H1 (cell line): Measurements from ENCODE around the gene THBS1. TPM values are rescaled to one million over a fixed set of nuclear protein-coding genes. Genes with fewer than 3 reads are reported as not detected.

ENCODE experiments used
- CTCF ChIA-PET: fragments of 300-600 bp; sonication (Branson Sonifier 250); formaldehyde crosslinking; loops from one replicate; lab custom pipeline; 2021; ENCODE audit not compliant: partially characterized antibody; lab: Charles Lee
- POLR2A ChIA-PET: fragments of 300-600 bp; sonication (Branson Sonifier 250); formaldehyde crosslinking; loops from one replicate; lab custom pipeline; 2021; ENCODE audit warnings: inconsistent platforms; ENCODE audit not compliant: partially characterized antibody; lab: Charles Lee
- DNase-seq, 2 experiments: peaks; one replicate each; pipeline versions ENCODE4 v3.0.0 to v3.0.0-alpha.2; 2010 to 2022; ENCODE audit warnings: low spot score in 2 of 2, low read depth in 1 of 2, mixed read lengths in 1 of 2
- FAIRE-seq: peaks from 2 replicates; lab custom pipeline; 2011; peaks lifted over from hg19 to GRCh38; lab: Jason Lieb, UNC
- H2AFZ ChIP-seq: 2 replicates; pipeline ENCODE4 v1.8.1; 2012; ENCODE audit warnings: low read length, inconsistent platforms
- H2AK5ac ChIP-seq: 2 replicates; pipeline ENCODE4 v1.6.1; 2013; ENCODE audit warnings: low read depth, low read length
- H2BK120ac ChIP-seq: replicated peaks from 2 replicates; pipeline ENCODE3; 2013; ENCODE audit warnings: low read depth, low read length, inconsistent platforms
- H2BK12ac ChIP-seq: 2 replicates; pipeline ENCODE4 v1.6.1; 2013; ENCODE audit warnings: low read depth, low read length
- H2BK15ac ChIP-seq: 2 replicates; pipeline ENCODE4 v1.6.1; 2013; ENCODE audit warnings: low read length
- H2BK20ac ChIP-seq: 2 replicates; pipeline ENCODE4 v1.6.1; 2013; ENCODE audit warnings: low read length
- H2BK5ac ChIP-seq: 2 replicates; pipeline ENCODE4 v1.6.1; 2013; ENCODE audit warnings: low read depth, low read length
- H3K14ac ChIP-seq: 2 replicates; pipeline ENCODE4 v1.6.1; 2013; ENCODE audit warnings: inconsistent platforms; ENCODE audit not compliant: insufficient read length
- H3K18ac ChIP-seq: 2 replicates; pipeline ENCODE4 v1.6.1; 2013; ENCODE audit warnings: low read length; ENCODE audit errors: extremely low read depth
- H3K23ac ChIP-seq: 2 replicates; pipeline ENCODE4 v1.6.1; 2013; ENCODE audit warnings: inconsistent platforms; ENCODE audit not compliant: insufficient read length
- H3K23me2 ChIP-seq: 2 replicates; pipeline ENCODE4 v1.6.1; 2013; ENCODE audit warnings: low read depth, low read length
- H3K27ac ChIP-seq: 2 replicates; pipeline ENCODE4 v1.6.1; 2011; ENCODE audit warnings: low read depth, low read length, inconsistent platforms
- H3K27me3 ChIP-seq, 4 experiments: replicated peaks in 1 of 4; 1 replicate in 1 of 4; 2 replicates in 3 of 4; pipeline versions ENCODE4 v1.6.1 to v1.8.1; 2011 to 2013; ENCODE audit warnings: low read length in 3 of 4, mild to moderate bottlenecking in 3 of 4, inconsistent platforms in 2 of 4, mixed read lengths in 2 of 4, moderate library complexity in 1 of 4; ENCODE audit not compliant: control insufficient read depth in 3 of 4, insufficient read depth in 3 of 4; ENCODE audit errors: extremely low read depth in 1 of 4
- H3K36me3 ChIP-seq, 4 experiments: 2 replicates each; pipeline versions ENCODE4 v1.6.1 to v1.8.1; 2011 to 2013; ENCODE audit warnings: mild to moderate bottlenecking in 4 of 4, low read length in 3 of 4, moderate library complexity in 2 of 4, control low read depth in 1 of 4, inconsistent platforms in 1 of 4; ENCODE audit not compliant: insufficient read depth in 4 of 4, control insufficient read depth in 2 of 4
- H3K4ac ChIP-seq: replicated peaks from 2 replicates; pipeline ENCODE3; 2013; ENCODE audit warnings: low read length, low read depth, mixed read lengths, inconsistent platforms; ENCODE audit not compliant: insufficient read length
- H3K4me1 ChIP-seq, 4 experiments: replicated peaks in 1 of 4; 1 replicate in 1 of 4; 2 replicates in 3 of 4; pipeline versions ENCODE4 v1.6.1 to v1.8.1; 2011 to 2013; ENCODE audit warnings: low read length in 3 of 4, inconsistent platforms in 2 of 4, mixed read lengths in 1 of 4; ENCODE audit not compliant: insufficient read depth in 4 of 4, control insufficient read depth in 3 of 4
- H3K4me2 ChIP-seq, 2 experiments: 2 replicates each; pipeline versions ENCODE4 v1.6.1 to v1.8.1; 2011 to 2013; ENCODE audit warnings: low read depth in 2 of 2, low read length in 2 of 2, control low read depth in 1 of 2, inconsistent platforms in 1 of 2, mild to moderate bottlenecking in 1 of 2; ENCODE audit not compliant: insufficient read depth in 1 of 2
- H3K4me3 ChIP-seq, 4 experiments: fragments of 200-600, 300-600 bp in 1 of 4; sonication (generic), shearing (Covaris generic), sonication (Bioruptor Twin) in 1 of 4; 2 replicates each; pipeline versions ENCODE4 v1.5.1 to v1.8.1; 2011 to 2016; ENCODE audit warnings: low read length in 4 of 4, low read depth in 3 of 4, control low read depth in 2 of 4, inconsistent platforms in 2 of 4, mild to moderate bottlenecking in 2 of 4, mixed read lengths in 1 of 4, moderate library complexity in 1 of 4; ENCODE audit not compliant: insufficient read depth in 2 of 4; ENCODE audit errors: extremely low read depth in 1 of 4
- H3K56ac ChIP-seq: replicated peaks from 2 replicates; pipeline ENCODE3; 2013; ENCODE audit warnings: low read depth, mild to moderate bottlenecking, mixed read lengths, low read length, inconsistent platforms; ENCODE audit not compliant: insufficient read length
- H3K79me1 ChIP-seq: 2 replicates; pipeline ENCODE4 v1.6.1; 2013; ENCODE audit warnings: low read depth, low read length, control low read depth
- H3K79me2 ChIP-seq, 2 experiments: 2 replicates each; pipeline versions ENCODE4 v1.6.1 to v1.8.1; 2012 to 2013; ENCODE audit warnings: low read length in 2 of 2, mild to moderate bottlenecking in 2 of 2, inconsistent platforms in 1 of 2; ENCODE audit not compliant: insufficient read depth in 2 of 2, control insufficient read depth in 1 of 2
- H3K9ac ChIP-seq, 4 experiments: replicated peaks in 1 of 4; 1 replicate in 1 of 4; 2 replicates in 3 of 4; pipeline versions ENCODE4 v1.6.1 to v1.8.1; 2011 to 2013; ENCODE audit warnings: low read depth in 3 of 4, low read length in 3 of 4, control low read depth in 2 of 4, mild to moderate bottlenecking in 2 of 4, moderate library complexity in 2 of 4, inconsistent platforms in 1 of 4; ENCODE audit errors: extremely low read depth in 1 of 4
- H3K9me3 ChIP-seq, 2 experiments: 2 replicates each; pipeline versions ENCODE4 v1.6.1 to v1.8.1; 2012 to 2013; ENCODE audit warnings: mild to moderate bottlenecking in 2 of 2, moderate library complexity in 2 of 2, control low read depth in 1 of 2, inconsistent platforms in 1 of 2, low read depth in 1 of 2, low read length in 1 of 2, mixed read lengths in 1 of 2; ENCODE audit not compliant: insufficient read depth in 2 of 2
- H4K20me1 ChIP-seq, 2 experiments: replicated peaks in 1 of 2; 2 replicates each; pipeline versions ENCODE3 to v1.8.1; 2011 to 2013; ENCODE audit warnings: inconsistent platforms in 2 of 2, low read length in 2 of 2, mild to moderate bottlenecking in 1 of 2; ENCODE audit not compliant: insufficient read depth in 2 of 2, control insufficient read depth in 1 of 2
- H4K5ac ChIP-seq: 2 replicates; pipeline ENCODE4 v1.6.1; 2013; ENCODE audit warnings: low read length, low read depth, mixed read lengths, inconsistent platforms; ENCODE audit not compliant: insufficient read length
- H4K8ac ChIP-seq: 2 replicates; pipeline ENCODE4 v1.8.0; 2013; ENCODE audit warnings: mild to moderate bottlenecking, moderate library complexity, low read length, inconsistent platforms; ENCODE audit not compliant: insufficient read depth; ENCODE audit errors: extremely low read depth
- H4K91ac ChIP-seq: replicated peaks from 2 replicates; pipeline ENCODE3; 2013; ENCODE audit warnings: low read length, mixed read lengths, inconsistent platforms; ENCODE audit not compliant: insufficient read length
- CTCF ChIP-seq, 3 experiments: IDR thresholded peaks; 1 replicate in 2 of 3; 2 replicates in 1 of 3; pipeline versions ENCODE4 v1.5.1 to v1.6.1; 2011; ENCODE audit warnings: low read length in 3 of 3, mild to moderate bottlenecking in 3 of 3, inconsistent platforms in 2 of 3, low read depth in 1 of 3, moderate library complexity in 1 of 3; ENCODE audit not compliant: insufficient read depth in 1 of 3; ENCODE audit errors: control extremely low read depth in 1 of 3
- HDAC6 ChIP-seq: IDR thresholded peaks from one replicate; pipeline ENCODE4 v1.7.1; 2012; ENCODE audit warnings: low read depth, mild to moderate bottlenecking, inconsistent platforms, low read length, moderate library complexity
- RAD21 ChIP-seq, 2 experiments: IDR thresholded peaks in 1 of 2; conservative IDR thresholded peaks in 1 of 2; 2 replicates each; pipeline ENCODE4 v1.6.1; 2011; ENCODE audit warnings: low read depth in 2 of 2, low read length in 2 of 2, improper control_type of control experiment in 1 of 2, inconsistent platforms in 1 of 2, mild to moderate bottlenecking in 1 of 2, moderate library complexity in 1 of 2
- WGBS, 2 experiments: shearing (Covaris generic) in 1 of 2; methylation state at CpG; one replicate each; pipeline versions ENCODE4 v1.1.6 to v1.1.7; 2013 to 2015; ENCODE audit warnings: low lambda C conversion rate in 2 of 2, mixed read lengths in 2 of 2, inconsistent platforms in 1 of 2, low coverage in 1 of 2, missing lambda C conversion rate in 1 of 2; ENCODE audit not compliant: insufficient replicate concordance in 2 of 2, insufficient coverage in 1 of 2, insufficient read length in 1 of 2; ENCODE audit errors: extremely low coverage in 1 of 2, missing lambda C conversion rate in 1 of 2; 5-methylcytosine and 5-hydroxymethylcytosine counted together
- polyA plus RNA-seq, 7 experiments: library from polyadenylated mRNA; depleted of rRNA in 3 of 7; stranded (reverse) in 5 of 7; unstranded in 2 of 7; fragments of >200 nt in 5 of 7; fragments of 200-250 nt in 2 of 7; gene quantifications; 1 replicate in 5 of 7; 2 replicates in 1 of 7; 4 replicates in 1 of 7; pipeline versions ENCODE4 v1.2.1 to v1.2.3, GENCODE V29; 2011 to 2013; ENCODE audit warnings: missing spikeins in 2 of 7, mixed read lengths in 2 of 7
- total RNA-seq: library from RNA; stranded (reverse); fragmentation: NEBNext Ultra II Directional; extraction: Animal tissue kit (Norgen Biotek cat#: 25700); gene quantifications from 2 replicates; pipeline ENCODE4 v1.2.1, GENCODE V29; 2021

Gene THBS1
- total and polyA plus RNA-seq, 2 of the 8 experiments (the other 6 are each of a cell fraction or from before 2014, with no cell fraction given) = 10.3 to 63.3 TPM

- Histone ChIP-seq H3K27me3 (peaks cover 0 to 5% (median 0%) of the 10 kb centered on the region in 4 experiments; a peak in 2 of 7 replicates), H2BK120ac (no peak overlapping the region), H2BK15ac (no peak overlapping the region), H3K36me3 (peaks cover 11 to 15% (median 12%) of the 10 kb centered on the region in 4 experiments; a peak in 7 of 8 replicates), H3K23me2 (peaks cover 10% of the 10 kb centered on the region), H3K4me3 (peak overlapping the region in 1 of 4 experiments; percentile 81; a peak in 1 of 8 replicates), H4K8ac (no peak overlapping the region), H4K5ac (no peak overlapping the region), H3K9me3 (no peaks in the 10 kb centered on the region), H3K9ac (0 out of 7 replicates have a peak overlapping the region, but pooled peaks of 1 of the 4 experiments have one; percentile 9), H3K4ac (no peak overlapping the region), H3K27ac (no peak overlapping the region), H3K14ac (no peak overlapping the region), H3K79me1 (0 out of 2 replicates have a peak, but pooled peaks cover 3% of the 10 kb centered on the region), H2BK12ac (peak overlapping the region; percentile 82), H3K4me2 (peak overlapping the region; percentile 70 to 91; a peak in 2 of 4 replicates), H3K4me1 (peaks cover 9 to 24% (median 11%) of the 10 kb centered on the region in 4 experiments), H3K18ac (peak overlapping the region; percentile 9; the same call in 1 of the 2 replicates), H4K91ac (no peak overlapping the region), H3K79me2 (peaks cover 0 to 20% of the 10 kb centered on the region in 2 experiments; a peak in 2 of 4 replicates), H3K56ac (no peak overlapping the region), H2AFZ (no peak overlapping the region), H2AK5ac (no peak overlapping the region; the same call in 1 of the 2 replicates), H2BK5ac (no peak overlapping the region), H4K20me1 (peaks cover 0 to 2% of the 10 kb centered on the region in 2 experiments), H2BK20ac (peak overlapping the region; percentile 6; the same call in 1 of the 2 replicates), H3K23ac (no peak overlapping the region)
- FAIRE-seq (no peak), DNase-seq (no peak)
- POLR2A ChIA-PET = interaction anchor here (1.1 to 6.3 kb wide), 15 partner anchors 9 to 449 kb away, joined by 3 to 117 read pairs (median 9); partner anchors contain the start of gene FSIP1
- CTCF ChIA-PET = interaction anchor here (0.5 to 2.9 kb wide), 20 partner anchors 8 to 895 kb away, joined by 3 to 18 read pairs (median 3); no protein-coding TSS in a partner anchor
- WGBS, 2 experiments = 82% methylated on average over 5 of the region's 5 CpGs; no CpG with 5 or more reads in 1 of the 2 experiments
- TF ChIP-seq RAD21 (IDR thresholded peaks at IDR 0.05 in 1 of 2, conservative IDR thresholded peaks at IDR 0.05 in 1 of 2; ENCODE audit: low read depth in 2 of 2, low read length in 2 of 2) (peak in 1 of 2 experiments; percentile 12; a peak in 2 of 4 replicates), CTCF (IDR thresholded peaks at IDR 0.05; ENCODE audit: control extremely low read depth in 1 of 3, insufficient read depth in 1 of 3, low read depth in 1 of 3, low read length in 3 of 3) (peak in 1 of 3 experiments; percentile 25; a peak in 1 of 4 replicates), HDAC6 (no peak)
Observed at GRCh38 chr15:39578851-39579486, 1.9 kb upstream of the THBS1 start.
